ENCODE measurements around the gene SSH2.
"Not testable (repeated sequence)": the region's sequence is repeated elsewhere in the genome, so short reads cannot be mapped to it uniquely, and the experiment has no call there.

The SSH2 gene

GRCh38 chr17:29800457-29800856 is 129.6 kb downstream of the SSH2 start:
- no peak overlapping the region for H2AFZ ChIP-seq (ENCODE audit: low read depth, low read length)
- H3K4me3 ChIP-seq (ENCODE audit: low read length) = no peak overlapping the region

GRCh38 chr17:29796652-29797051 is 133.4 kb downstream of the SSH2 start:
- Histone ChIP-seq H3K36me3 (ENCODE audit: insufficient read depth, low read length) (no peaks in the 10 kb centered on the region), H3K4me3 (ENCODE audit: low read length) (no peak overlapping the region), H3K4me1 (ENCODE audit: insufficient read depth, low read length) (no peaks in the 10 kb centered on the region), H3K27me3 (ENCODE audit: insufficient read depth, low read length) (no peaks in the 10 kb centered on the region), H3K9me3 (ENCODE audit: low read length) (no peaks in the 10 kb centered on the region), H2AFZ (ENCODE audit: low read depth, low read length) (no peak overlapping the region)

More at GRCh38 chr17:29800457-29800856, 129.6 kb downstream of the SSH2 start:
- Histone ChIP-seq H3K36me3 (ENCODE audit: insufficient read depth, low read length) (no peaks in the 10 kb centered on the region), H3K4me1 (ENCODE audit: insufficient read depth, low read length) (no peaks in the 10 kb centered on the region), H3K27me3 (ENCODE audit: insufficient read depth, low read length) (no peaks in the 10 kb centered on the region), H3K9me3 (ENCODE audit: low read length) (no peaks in the 10 kb centered on the region)

- H3K4me3 ChIP-seq (ENCODE audit: low read length) = no peak overlapping the region
- no peaks in the 10 kb centered on the region for H3K4me1 ChIP-seq (ENCODE audit: insufficient read depth, low read length)
- no peaks in the 10 kb centered on the region for H3K27me3 ChIP-seq (ENCODE audit: insufficient read depth, low read length)
- H2AFZ ChIP-seq (ENCODE audit: low read depth, low read length) = no peak overlapping the region
- H3K9me3 ChIP-seq (ENCODE audit: low read length) = no peaks in the 10 kb centered on the region
- no peaks in the 10 kb centered on the region for H3K36me3 ChIP-seq (ENCODE audit: insufficient read depth, low read length)
Observed at GRCh38 chr17:29793501-29793900, 136.5 kb downstream of the SSH2 start.

- Histone ChIP-seq H3K4me3 (ENCODE audit: low read length) (no peak overlapping the region), H2AFZ (ENCODE audit: low read depth, low read length) (no peak overlapping the region), H3K36me3 (ENCODE audit: insufficient read depth, low read length) (no peaks in the 10 kb centered on the region)
Observed at GRCh38 chr17:29791336-29792080, 138.5 kb downstream of the SSH2 start.

GRCh38 chr17:29789196-29790170 is 140.5 kb downstream of the SSH2 start:
- H3K4me3 ChIP-seq (ENCODE audit: low read length) = no peak overlapping the region
- H3K9me3 ChIP-seq (ENCODE audit: low read length) = no peaks in the 10 kb centered on the region
- H2AFZ ChIP-seq (ENCODE audit: low read depth, low read length) = no peak overlapping the region
- no peaks in the 10 kb centered on the region for H3K27me3 ChIP-seq (ENCODE audit: insufficient read depth, low read length)
- H3K36me3 ChIP-seq (ENCODE audit: insufficient read depth, low read length) = no peaks in the 10 kb centered on the region
- H3K4me1 ChIP-seq (ENCODE audit: insufficient read depth, low read length) = peaks cover 5% of the 10 kb centered on the region

More at GRCh38 chr17:29791336-29792080, 138.5 kb downstream of the SSH2 start:
- no peaks in the 10 kb centered on the region for H3K9me3 ChIP-seq (ENCODE audit: low read length)
- H3K27me3 ChIP-seq (ENCODE audit: insufficient read depth, low read length) = no peaks in the 10 kb centered on the region
- H3K4me1 ChIP-seq (ENCODE audit: insufficient read depth, low read length) = no peaks in the 10 kb centered on the region

- Histone ChIP-seq H3K27me3 (ENCODE audit: insufficient read depth, low read length) (no peaks in the 10 kb centered on the region), H3K4me3 (ENCODE audit: low read length) (no peak overlapping the region), H3K9me3 (ENCODE audit: low read length) (no peaks in the 10 kb centered on the region), H3K4me1 (ENCODE audit: insufficient read depth, low read length) (peaks cover 5% of the 10 kb centered on the region), H3K36me3 (ENCODE audit: insufficient read depth, low read length) (no peaks in the 10 kb centered on the region), H2AFZ (ENCODE audit: low read depth, low read length) (no peak overlapping the region)
Observed at GRCh38 chr17:29787995-29788394, 142.0 kb downstream of the SSH2 start.

- Histone ChIP-seq H3K9me3 (ENCODE audit: low read length) (no peaks in the 10 kb centered on the region), H3K36me3 (ENCODE audit: insufficient read depth, low read length) (no peaks in the 10 kb centered on the region), H3K27me3 (ENCODE audit: insufficient read depth, low read length) (no peaks in the 10 kb centered on the region)
Observed at GRCh38 chr17:29782917-29783316, 147.1 kb downstream of the SSH2 start.

GRCh38 chr17:29779812-29780190 is 150.2 kb downstream of the SSH2 start:
- H3K36me3 ChIP-seq (ENCODE audit: insufficient read depth, low read length); H3K27me3 ChIP-seq (ENCODE audit: insufficient read depth, low read length); H3K4me3 ChIP-seq (ENCODE audit: low read length); H2AFZ ChIP-seq (ENCODE audit: low read depth, low read length); H3K4me1 ChIP-seq (ENCODE audit: insufficient read depth, low read length); H3K9me3 ChIP-seq (ENCODE audit: low read length): not testable (repeated sequence)

More at GRCh38 chr17:29782917-29783316, 147.1 kb downstream of the SSH2 start:
- no peak overlapping the region for H2AFZ ChIP-seq (ENCODE audit: low read depth, low read length)
- H3K4me1 ChIP-seq (ENCODE audit: insufficient read depth, low read length) = peaks cover 5% of the 10 kb centered on the region
- no peak overlapping the region for H3K4me3 ChIP-seq (ENCODE audit: low read length)

GRCh38 chr17:29778956-29779811 is 150.8 kb downstream of the SSH2 start:
- Histone ChIP-seq H3K36me3 (ENCODE audit: insufficient read depth, low read length) (no peaks in the 10 kb centered on the region), H3K27me3 (ENCODE audit: insufficient read depth, low read length) (no peaks in the 10 kb centered on the region), H2AFZ (ENCODE audit: low read depth, low read length) (no peak overlapping the region), H3K4me3 (ENCODE audit: low read length) (no peak overlapping the region), H3K4me1 (ENCODE audit: insufficient read depth, low read length) (no peaks in the 10 kb centered on the region), H3K9me3 (ENCODE audit: low read length) (no peaks in the 10 kb centered on the region)

- no peaks in the 10 kb centered on the region for H3K36me3 ChIP-seq (ENCODE audit: insufficient read depth, low read length)
- no peaks in the 10 kb centered on the region for H3K27me3 ChIP-seq (ENCODE audit: insufficient read depth, low read length)
- H3K9me3 ChIP-seq (ENCODE audit: low read length) = no peaks in the 10 kb centered on the region
- H2AFZ ChIP-seq (ENCODE audit: low read depth, low read length) = no peak overlapping the region
- no peak overlapping the region for H3K4me3 ChIP-seq (ENCODE audit: low read length)
- no peaks in the 10 kb centered on the region for H3K4me1 ChIP-seq (ENCODE audit: insufficient read depth, low read length)
Observed at GRCh38 chr17:29777663-29778062, 152.4 kb downstream of the SSH2 start.

- Histone ChIP-seq H2AFZ (ENCODE audit: low read depth, low read length) (no peak overlapping the region), H3K4me1 (ENCODE audit: insufficient read depth, low read length) (no peaks in the 10 kb centered on the region), H3K4me3 (ENCODE audit: low read length) (no peak overlapping the region), H3K27me3 (ENCODE audit: insufficient read depth, low read length) (no peaks in the 10 kb centered on the region), H3K9me3 (ENCODE audit: low read length) (no peaks in the 10 kb centered on the region), H3K36me3 (ENCODE audit: insufficient read depth, low read length) (no peaks in the 10 kb centered on the region)
Observed at GRCh38 chr17:29776026-29776425, 154.0 kb downstream of the SSH2 start.

- H3K4me1 ChIP-seq (ENCODE audit: insufficient read depth, low read length) = no peaks in the 10 kb centered on the region
- no peak overlapping the region for H2AFZ ChIP-seq (ENCODE audit: low read depth, low read length)
- no peaks in the 10 kb centered on the region for H3K27me3 ChIP-seq (ENCODE audit: insufficient read depth, low read length)
- no peaks in the 10 kb centered on the region for H3K9me3 ChIP-seq (ENCODE audit: low read length)
- no peaks in the 10 kb centered on the region for H3K36me3 ChIP-seq (ENCODE audit: insufficient read depth, low read length)
- no peak overlapping the region for H3K4me3 ChIP-seq (ENCODE audit: low read length)
Observed at GRCh38 chr17:29772981-29773380, 157.0 kb downstream of the SSH2 start.
